Lung (tissue), 12 donors: ENCODE measurements around the gene ADH1A. TPM values are rescaled to one million over a fixed set of nuclear protein-coding genes. Genes with fewer than 3 reads are reported as not detected.

ENCODE experiments used
- ATAC-seq: fragments of 200-7000 bp; cut with Tn5 transposase; one replicate; pipeline ENCODE4 v1.9.1; 2020; ENCODE audit warnings: moderate number of reproducible peaks; ENCODE audit not compliant: insufficient read depth, low FRiP score
- DNase-seq, 3 donors: peaks; one replicate each; pipeline ENCODE4 v3.0.0-alpha.2; 2013 to 2017
- H3K27ac ChIP-seq, 2 donors: one replicate each; pipeline ENCODE4 v1.5.1; 2013; ENCODE audit warnings: mild to moderate bottlenecking in 2 of 2, moderate library complexity in 2 of 2, control low read depth in 1 of 2, inconsistent platforms in 1 of 2, low read depth in 1 of 2, low read length in 1 of 2
- H3K27me3 ChIP-seq, 3 donors: one replicate each; pipeline ENCODE4 v1.5.1; 2013; ENCODE audit warnings: low read length in 2 of 3; ENCODE audit not compliant: control insufficient read depth in 3 of 3, insufficient read depth in 3 of 3
- H3K36me3 ChIP-seq, 4 donors: one replicate each; pipeline ENCODE4 v1.5.1; 2013; ENCODE audit warnings: low read length in 4 of 4, mild to moderate bottlenecking in 1 of 4, moderate library complexity in 1 of 4; ENCODE audit not compliant: control insufficient read depth in 4 of 4, insufficient read depth in 4 of 4
- H3K4me1 ChIP-seq, 5 donors: one replicate each; pipeline ENCODE4 v1.5.1; 2013; ENCODE audit warnings: low read length in 5 of 5, mild to moderate bottlenecking in 2 of 5, moderate library complexity in 1 of 5; ENCODE audit not compliant: control insufficient read depth in 5 of 5, insufficient read depth in 5 of 5
- H3K4me3 ChIP-seq: one replicate; pipeline ENCODE4 v1.5.1; 2013; ENCODE audit warnings: mild to moderate bottlenecking, control low read depth, moderate library complexity
- H3K9ac ChIP-seq, 2 donors: one replicate each; pipeline ENCODE4 v1.5.1; 2013; ENCODE audit warnings: low read length in 2 of 2, control low read depth in 1 of 2; ENCODE audit not compliant: insufficient read depth in 1 of 2
- H3K9me3 ChIP-seq, 4 donors: one replicate each; pipeline ENCODE4 v1.5.1; 2013; ENCODE audit warnings: low read length in 3 of 4, mild to moderate bottlenecking in 1 of 4, moderate library complexity in 1 of 4; ENCODE audit not compliant: control insufficient read depth in 4 of 4, insufficient read depth in 3 of 4
- whole genome bisulfite sequencing, 2 donors: extraction: QIAGEN DNeasy Blood & Tissue Kit; methylation state at CpG; one replicate each; pipeline ENCODE4 v1.1.7; 2013; 5-methylcytosine and 5-hydroxymethylcytosine counted together
- polyA plus RNA-seq, 2 donors: library from polyadenylated mRNA; stranded (reverse); fragments of 200-250 nt; gene quantifications; one replicate each; pipeline ENCODE4 v1.2.1, GENCODE V29; 2013
- total RNA-seq, 2 donors: library from RNA; depleted of rRNA in 1 of 2; stranded (reverse); fragments of >200 nt in 1 of 2; gene quantifications; one replicate each; pipeline ENCODE4 v1.2.1, GENCODE V29; 2014 to 2021
- TF ChIP-seq, protein P1 (sequence below): IDR thresholded peaks from 2 replicates; pipeline ENCODE4 v1.5.1; 2012; ENCODE audit warnings: mild to moderate bottlenecking; ENCODE audit errors: control extremely low read depth, extremely low read depth
- donor health status: control.
- donor health status: control.
- donor health status: Bipolar disorder and iron deficiency.
- donor health status: healthy.
- donor health status: DM: yes; HTN: yes; CAD: no.

Gene ADH1A
- total and polyA plus RNA-seq, 4 donors = 0.06 to 1.4 (median 0.23) TPM; not detected in 1

DNA sequence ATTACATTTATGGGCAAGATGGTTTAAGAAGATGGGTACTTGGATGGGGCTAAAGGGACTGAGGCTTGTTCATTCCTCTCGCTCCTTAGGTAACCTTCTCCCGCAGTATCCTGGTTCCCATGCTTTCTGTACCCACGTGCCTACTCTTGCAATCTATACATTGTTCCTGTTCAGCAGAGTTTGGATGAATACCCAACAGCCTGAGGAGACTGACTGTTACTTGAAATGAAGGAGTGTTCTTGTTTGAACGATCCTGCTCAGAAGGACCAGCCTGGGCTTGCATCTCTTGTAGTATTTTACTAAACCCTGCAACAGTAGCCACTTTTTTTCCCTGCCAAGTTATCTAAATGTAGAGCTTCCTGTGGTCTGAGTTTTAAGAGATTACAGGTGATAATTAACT lies 38.0 kb downstream of the ADH1A start:
- peaks cover 0 to 3% (median 0%) of the 10 kb centered on the region in 4 donors for H3K9me3 ChIP-seq
- TF ChIP-seq, protein P1, sequence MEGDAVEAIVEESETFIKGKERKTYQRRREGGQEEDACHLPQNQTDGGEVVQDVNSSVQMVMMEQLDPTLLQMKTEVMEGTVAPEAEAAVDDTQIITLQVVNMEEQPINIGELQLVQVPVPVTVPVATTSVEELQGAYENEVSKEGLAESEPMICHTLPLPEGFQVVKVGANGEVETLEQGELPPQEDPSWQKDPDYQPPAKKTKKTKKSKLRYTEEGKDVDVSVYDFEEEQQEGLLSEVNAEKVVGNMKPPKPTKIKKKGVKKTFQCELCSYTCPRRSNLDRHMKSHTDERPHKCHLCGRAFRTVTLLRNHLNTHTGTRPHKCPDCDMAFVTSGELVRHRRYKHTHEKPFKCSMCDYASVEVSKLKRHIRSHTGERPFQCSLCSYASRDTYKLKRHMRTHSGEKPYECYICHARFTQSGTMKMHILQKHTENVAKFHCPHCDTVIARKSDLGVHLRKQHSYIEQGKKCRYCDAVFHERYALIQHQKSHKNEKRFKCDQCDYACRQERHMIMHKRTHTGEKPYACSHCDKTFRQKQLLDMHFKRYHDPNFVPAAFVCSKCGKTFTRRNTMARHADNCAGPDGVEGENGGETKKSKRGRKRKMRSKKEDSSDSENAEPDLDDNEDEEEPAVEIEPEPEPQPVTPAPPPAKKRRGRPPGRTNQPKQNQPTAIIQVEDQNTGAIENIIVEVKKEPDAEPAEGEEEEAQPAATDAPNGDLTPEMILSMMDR = no peak
- no peak for ATAC-seq
- 87 to 89% methylated on average over 4 of the region's 4 CpGs for WGBS, 2 donors
- H3K27ac ChIP-seq = no peak overlapping the region
- no peaks in the 10 kb centered on the region for H3K36me3 ChIP-seq
- H3K9ac ChIP-seq = no peak overlapping the region
- H3K4me1 ChIP-seq = peaks cover 0 to 9% (median 0%) of the 10 kb centered on the region in 5 donors
- H3K27me3 ChIP-seq = no peaks in the 10 kb centered on the region
- DNase-seq = no peak
- no peak overlapping the region for H3K4me3 ChIP-seq

DNA sequence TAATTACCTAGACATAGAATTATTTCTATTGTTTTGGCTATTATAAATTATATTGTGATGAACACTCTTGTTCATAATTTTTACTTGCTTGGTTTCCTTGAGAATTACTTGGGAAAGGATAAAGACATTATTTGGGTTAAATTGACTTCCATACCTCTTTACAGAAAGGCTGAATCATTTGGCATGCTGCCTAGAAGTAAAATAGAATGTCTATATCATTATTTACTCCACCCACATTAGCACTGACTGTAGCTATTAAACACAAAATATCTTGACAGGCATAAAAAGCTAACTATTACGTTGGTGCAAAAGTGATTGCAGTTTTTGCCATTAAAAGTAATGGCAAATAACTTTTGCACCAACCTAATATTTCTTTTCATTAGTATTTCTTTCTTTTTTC lies 42.1 kb downstream of the ADH1A start:
- TF ChIP-seq, protein P1 = no peak
- H3K9me3 ChIP-seq = peaks cover 0 to 5% (median 0%) of the 10 kb centered on the region in 4 donors
- no peaks in the 10 kb centered on the region for H3K36me3 ChIP-seq
- H3K4me3 ChIP-seq = no peak overlapping the region
- H3K4me1 ChIP-seq = peaks cover 0 to 9% (median 0%) of the 10 kb centered on the region in 5 donors
- WGBS, 2 donors = 90 to 97% methylated on average over 1 of the region's 1 CpG
- no peak overlapping the region for H3K9ac ChIP-seq
- H3K27me3 ChIP-seq = no peaks in the 10 kb centered on the region
- no peak overlapping the region for H3K27ac ChIP-seq
- ATAC-seq (no peak), DNase-seq (no peak)

DNA sequence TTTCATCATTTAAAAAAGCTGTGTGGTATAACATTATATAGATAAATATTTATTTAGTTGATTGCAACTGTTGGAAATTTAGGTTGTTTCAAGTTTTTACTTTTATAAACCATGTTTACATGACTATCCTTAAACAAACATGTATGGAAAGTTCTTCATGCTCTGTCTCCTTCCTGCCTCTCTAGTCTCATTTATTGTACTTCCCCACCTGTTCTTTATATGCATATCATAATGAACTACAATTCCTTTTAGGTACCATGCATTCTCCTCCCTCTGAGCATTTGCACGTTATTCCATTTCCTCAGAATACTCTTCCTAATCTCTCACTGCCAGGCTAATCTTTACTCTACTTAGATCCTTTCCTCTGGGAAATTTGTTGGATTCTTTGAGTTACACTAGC lies 54.8 kb downstream of the ADH1A start:
- DNase-seq = no peak
- Histone ChIP-seq H3K9me3 (peaks cover 0 to 5% (median 0%) of the 10 kb centered on the region in 4 donors), H3K27me3 (no peaks in the 10 kb centered on the region), H3K4me3 (no peak overlapping the region), H3K36me3 (no peaks in the 10 kb centered on the region), H3K4me1 (no peaks in the 10 kb centered on the region), H3K27ac (no peak overlapping the region), H3K9ac (no peak overlapping the region)
- WGBS, 2 donors = 79 to 89% methylated on average over 1 of the region's 1 CpG
- TF ChIP-seq, protein P1 = no peak
- no peak for ATAC-seq
